ENCODE measurements around the gene DMD. TPM values are rescaled to one million over a fixed set of nuclear protein-coding genes. Genes with fewer than 3 reads are reported as not detected.

Gene DMD
- total RNA-seq, 2 donors from 2014 or later: 19.6 to 24.9 TPM

GRCh38 chrX:32954125-32954524, 257.2 kb downstream of the DMD start:
- no peak overlapping the region for H3K9ac ChIP-seq (ENCODE audit: extremely low read depth, low read length, poor library complexity, severe bottlenecking)
- no peaks in the 10 kb centered on the region for H3K36me3 ChIP-seq (ENCODE audit: control insufficient read depth, insufficient read depth, low read length)
- H3K27ac Mint-ChIP-seq: no peak overlapping the region
- no peak overlapping the region for H3K4me3 Mint-ChIP-seq
- no peaks in the 10 kb centered on the region for H3K9me3 ChIP-seq (ENCODE audit: control insufficient read depth, low read length)
- H3K36me3 Mint-ChIP-seq (ENCODE audit: low read depth): no peaks in the 10 kb centered on the region
- no peak overlapping the region for H3K27ac ChIP-seq (ENCODE audit: low read depth, low read length)
- no peaks in the 10 kb centered on the region for H3K27me3 Mint-ChIP-seq (ENCODE audit: insufficient read depth)
- DNase-seq: no peak
- no peak for TF ChIP-seq CTCF (conservative IDR thresholded peaks at IDR 0.05)
- H3K4me3 ChIP-seq (ENCODE audit: low read length): no peak overlapping the region
- H3K9me3 Mint-ChIP-seq: peaks cover 8% of the 10 kb centered on the region
- 92% methylated on average over 3 of the region's 3 CpGs; no CpG with 5 or more reads in 1 of the 2 experiments for WGBS, 2 experiments (ENCODE audit: insufficient coverage in 1 of 2, insufficient read length in 1 of 2)
- H3K4me1 Mint-ChIP-seq: no peaks in the 10 kb centered on the region
- no peaks in the 10 kb centered on the region for H3K27me3 ChIP-seq (ENCODE audit: control insufficient read depth, insufficient read depth, low read length, poor library complexity, severe bottlenecking)
- H3K4me1 ChIP-seq (ENCODE audit: control insufficient read depth, insufficient read depth, low read length): no peaks in the 10 kb centered on the region

GRCh38 chrX:32948130-32948529, 263.2 kb downstream of the DMD start:
- H3K36me3 ChIP-seq (ENCODE audit: control insufficient read depth, insufficient read depth, low read length): no peaks in the 10 kb centered on the region
- no peak for TF ChIP-seq CTCF (conservative IDR thresholded peaks at IDR 0.05)
- H3K36me3 Mint-ChIP-seq (ENCODE audit: low read depth): no peaks in the 10 kb centered on the region
- no peaks in the 10 kb centered on the region for H3K9me3 ChIP-seq (ENCODE audit: control insufficient read depth, low read length)
- H3K27me3 ChIP-seq (ENCODE audit: control insufficient read depth, insufficient read depth, low read length, poor library complexity, severe bottlenecking): no peaks in the 10 kb centered on the region
- no peak overlapping the region for H3K4me3 Mint-ChIP-seq
- H3K9me3 Mint-ChIP-seq: no peaks in the 10 kb centered on the region
- no peak for DNase-seq
- no peak overlapping the region for H3K9ac ChIP-seq (ENCODE audit: extremely low read depth, low read length, poor library complexity, severe bottlenecking)
- no peaks in the 10 kb centered on the region for H3K4me1 ChIP-seq (ENCODE audit: control insufficient read depth, insufficient read depth, low read length)
- 91 to 100% methylated on average over 1 of the region's 2 CpGs for WGBS, 2 experiments (ENCODE audit: insufficient coverage in 1 of 2, insufficient read length in 1 of 2)
- peaks cover 15% of the 10 kb centered on the region for H3K4me1 Mint-ChIP-seq
- no peak overlapping the region for H3K27ac ChIP-seq (ENCODE audit: low read depth, low read length)
- no peaks in the 10 kb centered on the region for H3K27me3 Mint-ChIP-seq (ENCODE audit: insufficient read depth)
- no peak overlapping the region for H3K4me3 ChIP-seq (ENCODE audit: low read length)
- H3K27ac Mint-ChIP-seq: no peak overlapping the region

- H3K4me1 ChIP-seq (ENCODE audit: control insufficient read depth, insufficient read depth, low read length): no peaks in the 10 kb centered on the region
- TF ChIP-seq CTCF (conservative IDR thresholded peaks at IDR 0.05): no peak
- H3K36me3 Mint-ChIP-seq (ENCODE audit: low read depth): no peaks in the 10 kb centered on the region
- H3K36me3 ChIP-seq (ENCODE audit: control insufficient read depth, insufficient read depth, low read length): no peaks in the 10 kb centered on the region
- no peak overlapping the region for H3K4me3 ChIP-seq (ENCODE audit: low read length)
- no peaks in the 10 kb centered on the region for H3K27me3 Mint-ChIP-seq (ENCODE audit: insufficient read depth)
- no peak for DNase-seq
- no peak overlapping the region for H3K9ac ChIP-seq (ENCODE audit: extremely low read depth, low read length, poor library complexity, severe bottlenecking)
- H3K27ac Mint-ChIP-seq: no peak overlapping the region
- no peak overlapping the region for H3K27ac ChIP-seq (ENCODE audit: low read depth, low read length)
- H3K9me3 Mint-ChIP-seq: peaks cover 2% of the 10 kb centered on the region
- no peak overlapping the region for H3K4me3 Mint-ChIP-seq
- H3K27me3 ChIP-seq (ENCODE audit: control insufficient read depth, insufficient read depth, low read length, poor library complexity, severe bottlenecking): no peaks in the 10 kb centered on the region
- H3K9me3 ChIP-seq (ENCODE audit: control insufficient read depth, low read length): no peaks in the 10 kb centered on the region
- H3K4me1 Mint-ChIP-seq: peaks cover 19% of the 10 kb centered on the region
- WGBS, 2 experiments (ENCODE audit: insufficient coverage in 1 of 2, insufficient read length in 1 of 2): 84 to 86% methylated on average over 2 to 3 of the region's 3 CpGs
These were observed 274.3 kb downstream of the DMD start for GRCh38 chrX:32937043-32937442.
